T-helper 2 cell treated with Interferon-gamma antibody and Interleukin-4, amounts not matched to agents 100 ng/mL and 5 ng/mL, for 36 hours (primary cell): ENCODE results near the gene FER. TPM values are rescaled to one million over a fixed set of nuclear protein-coding genes. Genes with fewer than 3 reads are reported as not detected.

Source experiments
- intact Hi-C: fragments of 100-400 bp; cut with micrococcal nuclease; formaldehyde crosslinking; loops from one replicate; pipeline ENCODE4 v1.15.1; 2023
- total RNA-seq: library from RNA; stranded (reverse); gene quantifications from 2 replicates; pipeline ENCODE4 v1.2.3, GENCODE V29; 2022

The FER gene
- total RNA-seq, 1 donor from 2014 or later, result 3.4 TPM

DNA sequence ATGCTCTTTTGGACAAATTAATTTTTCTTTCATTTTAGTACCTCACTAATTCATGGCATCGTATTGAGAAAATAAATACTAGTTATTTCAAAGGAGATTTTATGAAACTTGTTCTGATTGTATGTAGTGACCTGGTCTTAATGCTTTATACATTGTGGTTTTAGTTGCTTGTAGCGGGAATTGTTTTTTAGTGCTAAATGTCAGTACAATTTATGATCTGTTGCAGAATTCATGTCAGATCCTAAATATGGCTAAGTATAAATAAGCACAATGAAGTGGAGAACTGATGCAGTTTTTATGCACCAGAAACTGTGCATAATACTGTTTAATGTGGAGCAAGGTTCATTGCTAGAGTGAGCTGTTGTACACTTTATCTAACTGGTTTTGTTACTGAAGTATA, 353.3 kb downstream of the FER start:
- intact Hi-C loops, result no loop called here

DNA sequence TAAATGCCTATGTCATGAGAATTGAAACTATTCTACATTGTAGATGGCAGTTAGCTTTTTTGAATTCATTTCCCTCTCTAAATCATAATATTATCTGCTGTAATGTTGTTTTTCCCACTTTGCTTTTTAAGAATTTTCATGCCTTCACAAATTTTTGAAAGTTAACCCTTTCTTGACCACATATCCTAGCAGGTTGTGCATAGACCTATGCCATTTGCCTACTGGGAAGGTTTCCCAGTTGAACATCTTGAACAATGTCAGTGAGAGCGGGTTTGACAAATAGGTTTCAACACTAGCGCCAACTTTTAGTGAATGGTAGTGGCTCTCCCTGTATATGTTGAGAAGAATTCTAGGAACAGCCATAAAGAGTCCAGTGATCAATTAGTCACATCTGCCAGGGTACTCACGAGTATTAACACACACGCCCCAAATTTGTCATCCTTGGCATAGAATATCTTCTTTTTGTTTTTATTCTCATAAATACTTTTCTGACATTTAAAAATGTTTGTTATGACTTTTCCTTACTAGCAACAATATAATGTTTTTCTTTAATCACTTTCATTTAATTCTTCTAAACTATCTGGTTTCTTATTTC, 354.5 kb downstream of the FER start:
- intact Hi-C loops, result no loop called here

DNA sequence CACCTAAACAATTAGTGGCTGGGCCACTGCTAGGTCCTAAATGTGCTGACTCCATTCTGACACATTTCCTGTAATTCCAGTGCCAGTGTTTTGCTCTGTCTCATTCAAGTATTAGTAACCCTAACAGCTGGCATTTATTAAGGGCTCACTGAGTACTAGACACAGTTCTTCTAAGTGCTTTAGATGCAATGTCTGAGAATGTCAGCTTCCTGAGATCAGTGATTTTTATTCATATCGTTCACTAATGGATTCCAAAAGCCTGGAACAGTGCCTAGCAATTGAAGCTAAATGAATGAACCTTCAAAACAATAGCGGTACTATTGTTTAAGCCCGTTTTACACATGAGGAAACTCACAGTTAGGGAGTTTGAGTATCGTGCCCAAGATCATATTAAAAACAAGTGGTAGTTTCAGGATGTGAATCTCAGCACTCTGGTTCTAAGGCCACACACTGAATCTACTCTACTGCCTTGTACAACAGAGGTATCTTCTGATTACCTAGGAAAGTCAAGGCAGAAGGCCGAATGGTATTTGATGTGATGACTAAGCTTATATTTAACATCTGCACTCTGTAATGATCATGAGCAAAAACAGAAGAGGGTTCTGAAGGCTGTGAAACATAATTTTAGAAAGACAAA, 358.1 kb downstream of the FER start:
- intact Hi-C loops, result no loop called here

DNA sequence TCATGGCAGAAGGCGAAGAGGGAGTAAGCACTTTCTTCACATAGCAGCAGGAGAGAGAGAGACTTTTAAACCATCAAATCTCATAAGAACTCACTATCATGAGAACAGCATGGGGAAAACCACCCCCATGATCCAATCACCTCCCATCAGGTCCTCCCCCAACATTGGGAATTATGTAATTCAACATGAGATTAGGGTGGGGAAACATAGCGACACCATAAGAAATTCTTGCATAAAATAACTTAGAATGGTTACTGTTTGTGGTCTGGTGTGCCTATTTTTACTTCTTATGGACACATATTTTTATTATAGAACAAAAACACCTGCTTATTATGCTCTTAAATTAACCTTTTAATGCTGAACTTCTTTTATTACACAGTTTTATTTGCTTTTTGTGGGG, 364.0 kb downstream of the FER start:
- intact Hi-C loops, result no loop called here

DNA sequence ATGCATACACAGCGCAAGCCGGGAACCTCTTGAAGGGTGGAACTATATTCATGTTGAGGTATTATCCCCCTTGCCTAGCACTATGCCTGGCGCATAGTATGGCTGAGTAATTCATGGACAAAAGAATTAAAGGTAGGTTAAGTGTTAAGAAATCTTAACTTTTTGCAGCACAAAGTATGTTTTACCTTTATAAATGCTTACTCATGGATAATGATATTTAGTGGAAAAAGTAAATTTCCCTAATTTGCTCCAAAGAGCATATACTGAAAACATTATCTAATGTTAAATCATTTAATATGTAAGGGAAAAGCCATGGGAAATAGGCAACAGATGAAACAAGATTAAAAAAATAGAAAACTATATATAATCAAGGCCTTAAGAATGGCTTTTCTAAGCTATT, 365.9 kb downstream of the FER start:
- intact Hi-C loops, result no loop called here

DNA sequence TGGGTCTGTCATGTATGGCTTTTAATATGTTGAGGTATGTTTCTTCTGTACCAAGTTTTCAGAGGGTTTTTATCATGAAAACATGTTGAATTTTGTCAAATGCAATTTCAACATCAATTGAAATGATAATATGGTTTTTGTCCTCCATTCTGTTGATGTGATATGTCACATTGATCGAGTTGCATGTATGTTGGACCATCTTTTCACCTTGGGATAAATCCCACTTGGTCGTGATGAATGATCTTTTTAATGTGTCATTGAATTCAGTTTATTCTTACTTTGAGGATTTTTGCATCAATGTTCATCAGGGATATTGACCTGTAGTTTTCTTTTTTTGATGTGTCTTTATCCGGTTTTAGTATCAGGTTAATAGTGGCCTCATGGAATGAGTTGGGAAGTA, 373.5 kb downstream of the FER start:
- intact Hi-C loops, result no loop called here

DNA sequence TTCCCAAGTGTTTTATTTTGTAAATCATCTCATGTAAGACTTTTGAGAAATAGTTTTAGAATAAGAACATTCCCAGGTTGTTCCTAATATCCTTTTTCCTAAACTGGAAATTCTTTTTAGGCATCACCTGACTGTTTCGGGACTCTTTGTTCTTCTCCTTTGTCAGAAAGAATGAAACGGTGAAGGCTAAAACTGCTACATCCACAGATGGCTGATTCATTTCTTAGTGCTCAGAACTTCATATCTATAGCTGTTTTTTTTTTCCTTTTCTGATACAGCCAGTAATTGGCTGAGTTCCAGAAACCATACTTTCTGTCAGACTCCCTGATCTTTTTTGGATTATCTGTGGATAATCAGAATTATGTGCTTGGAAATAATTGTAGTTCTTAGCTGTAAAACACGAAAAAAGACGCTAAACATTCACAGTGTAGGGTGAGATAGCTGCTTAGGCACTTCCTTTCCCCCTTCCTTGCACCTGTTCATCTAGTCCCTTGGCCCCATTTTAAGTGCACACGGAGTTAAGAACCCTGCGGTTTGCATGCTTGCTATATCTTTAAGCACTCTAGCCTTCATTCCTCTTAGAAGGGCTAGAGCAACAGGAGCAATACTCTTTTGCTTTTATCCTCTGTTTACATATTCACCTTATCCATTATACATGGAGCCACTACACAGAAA, 378.2 kb downstream of the FER start:
- intact Hi-C loops, result no loop called here

DNA sequence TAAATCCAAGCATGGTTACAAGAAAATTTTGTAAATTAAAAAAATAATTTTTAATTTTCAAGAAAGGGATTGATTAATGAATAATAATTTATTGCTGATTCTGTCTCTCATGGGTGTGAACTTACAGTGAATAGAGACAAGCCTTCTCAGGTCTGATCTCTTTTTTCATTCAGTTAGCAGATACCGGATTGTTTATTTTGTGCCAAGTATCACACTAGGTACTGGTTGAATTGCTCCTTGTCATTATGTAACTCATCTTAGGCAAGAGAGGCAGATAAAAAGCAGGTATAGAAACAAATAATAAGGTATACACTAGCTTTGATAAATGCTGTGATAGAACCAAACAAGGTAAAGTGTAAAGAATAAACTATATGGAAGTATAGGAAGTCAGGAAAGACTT, 378.8 kb downstream of the FER start:
- intact Hi-C loops, result no loop called here

DNA sequence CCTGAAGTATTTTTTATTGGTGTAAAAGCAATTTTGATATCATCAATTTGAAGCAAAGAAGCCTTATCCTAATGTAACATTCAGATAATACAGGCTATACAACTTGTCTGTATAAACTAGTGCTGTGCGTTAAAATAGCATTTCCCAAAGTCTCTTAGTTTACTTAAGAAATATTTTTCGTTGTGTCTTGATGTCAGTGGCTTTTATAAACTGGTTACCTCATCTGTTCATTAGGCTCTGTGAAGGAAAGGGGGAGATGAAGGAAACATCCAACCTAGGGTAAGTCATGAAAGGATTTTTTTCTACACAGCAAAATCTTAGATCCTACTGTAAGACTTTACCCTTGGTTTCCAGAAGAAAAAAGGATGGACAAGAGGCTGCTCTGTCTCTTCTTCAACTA, 389.2 kb downstream of the FER start:
- intact Hi-C loops, result no loop called here

DNA sequence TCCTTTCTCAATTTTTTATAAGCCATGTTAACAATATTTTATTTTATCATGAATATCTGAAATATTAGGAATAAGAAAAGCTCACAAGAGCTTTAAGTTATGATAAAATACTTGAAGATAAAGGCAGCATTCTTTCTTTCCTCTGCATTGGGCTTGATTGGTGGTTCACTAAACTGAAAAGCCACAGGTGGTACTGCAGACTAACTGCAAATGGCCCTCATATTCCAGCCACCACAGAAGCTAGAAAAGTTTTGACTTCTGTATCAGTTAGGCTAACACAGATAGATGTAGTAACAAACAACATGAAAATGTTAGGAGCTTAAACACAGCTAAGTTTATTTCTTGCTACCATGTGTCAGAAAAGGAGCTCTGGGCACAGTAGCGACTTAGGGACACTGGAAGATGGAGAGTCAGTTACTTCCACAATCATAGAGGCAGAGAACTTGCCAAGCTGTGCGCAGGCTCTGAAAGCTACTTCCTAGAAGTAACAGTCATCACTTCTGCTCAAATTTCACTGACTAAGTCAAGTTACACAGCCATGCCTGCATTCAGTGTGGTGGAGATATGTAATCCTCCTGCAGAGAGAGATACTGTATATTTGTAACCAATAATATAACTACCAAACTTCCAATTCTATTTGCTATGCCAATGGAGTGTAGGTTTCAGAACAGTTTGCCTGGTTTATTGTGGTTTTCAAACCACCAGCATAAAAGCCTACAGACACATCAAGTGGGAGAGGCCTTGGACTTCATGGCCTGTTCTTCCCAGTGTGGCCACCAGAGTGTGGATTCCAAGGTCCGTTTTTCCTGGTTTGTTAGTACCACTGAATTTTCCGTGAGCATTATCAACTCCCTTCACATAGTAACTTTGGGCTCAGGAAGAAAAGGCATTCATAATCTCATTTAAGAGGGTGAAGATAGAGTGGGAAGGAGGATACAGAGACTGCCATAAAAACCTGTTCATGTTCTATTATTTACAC, 393.8 kb downstream of the FER start:
- intact Hi-C loops, result no loop called here

DNA sequence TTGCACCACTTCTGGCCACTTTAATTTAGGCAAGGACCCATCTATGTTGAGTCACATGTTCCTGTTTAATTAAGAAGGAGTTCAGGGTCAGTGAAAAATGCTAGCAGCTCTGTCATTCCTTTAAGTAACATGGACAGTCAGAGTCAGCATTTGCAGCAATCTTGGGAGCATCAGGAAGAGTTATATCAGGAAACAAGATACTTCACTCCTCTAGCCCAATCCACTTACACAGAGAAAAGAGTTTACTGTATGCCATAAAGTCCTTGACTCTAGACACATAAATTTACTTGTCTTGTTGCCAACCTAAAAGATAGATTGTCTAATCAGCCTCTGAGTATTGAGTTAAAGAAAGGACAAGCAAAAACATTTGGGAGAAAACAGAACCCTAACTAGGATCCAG, 395.3 kb downstream of the FER start:
- intact Hi-C loops, result no loop called here

DNA sequence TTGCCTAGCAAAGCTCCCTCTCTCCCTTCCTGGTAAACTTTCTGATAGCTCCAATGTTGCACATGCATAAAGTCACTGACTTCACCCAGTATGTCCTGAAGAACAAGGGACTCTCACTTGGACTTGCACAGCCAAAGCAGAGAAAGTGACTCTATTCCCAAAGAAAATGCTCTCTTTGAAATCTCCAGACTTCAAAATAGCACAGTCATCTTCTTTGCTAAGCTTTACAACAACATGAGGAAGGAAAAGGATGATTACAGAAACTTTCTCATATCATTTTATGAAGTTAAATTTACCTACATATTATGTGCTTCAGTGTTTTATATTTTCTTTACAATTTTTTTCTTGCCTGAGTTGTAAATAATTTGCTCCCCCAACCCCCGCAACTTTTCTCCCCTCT, 397.4 kb downstream of the FER start:
- intact Hi-C loops, result no loop called here

DNA sequence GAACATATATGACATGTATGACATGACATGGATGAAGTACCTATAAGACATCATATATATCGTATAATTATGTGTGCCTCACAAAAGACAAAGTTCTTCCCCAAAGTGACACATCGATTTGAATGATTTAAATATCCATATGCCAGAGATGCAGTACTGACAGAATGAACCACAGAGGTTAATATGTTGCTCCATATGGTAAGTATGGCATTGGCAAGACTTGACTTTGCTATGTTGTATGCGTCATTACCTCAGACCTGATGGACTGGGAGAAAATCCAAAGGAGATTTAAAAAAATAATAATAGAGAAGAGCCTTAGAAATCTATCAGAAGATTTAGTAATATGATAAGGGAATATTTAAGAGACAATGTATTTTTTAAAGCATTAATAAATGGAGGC, 398.9 kb downstream of the FER start:
- intact Hi-C loops, result no loop called here

DNA sequence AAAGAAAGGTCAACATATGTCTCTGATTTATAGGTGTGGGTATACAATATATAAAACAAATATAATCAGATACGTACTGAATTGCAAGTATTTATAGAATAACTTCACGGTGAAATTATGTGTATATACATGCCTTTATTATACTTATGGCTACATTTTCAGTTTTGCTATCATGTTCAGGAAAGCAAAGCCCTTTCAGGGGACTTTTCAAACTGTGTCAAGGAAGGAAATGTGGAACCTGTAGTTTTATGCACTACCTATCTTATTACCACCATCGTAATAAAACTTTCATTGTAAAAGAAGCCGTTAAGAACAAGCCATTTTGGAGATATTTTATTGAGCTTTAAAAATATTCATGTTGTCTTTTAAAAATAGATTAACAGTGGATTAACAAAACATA, 404.9 kb downstream of the FER start:
- intact Hi-C loops, result no loop called here

DNA sequence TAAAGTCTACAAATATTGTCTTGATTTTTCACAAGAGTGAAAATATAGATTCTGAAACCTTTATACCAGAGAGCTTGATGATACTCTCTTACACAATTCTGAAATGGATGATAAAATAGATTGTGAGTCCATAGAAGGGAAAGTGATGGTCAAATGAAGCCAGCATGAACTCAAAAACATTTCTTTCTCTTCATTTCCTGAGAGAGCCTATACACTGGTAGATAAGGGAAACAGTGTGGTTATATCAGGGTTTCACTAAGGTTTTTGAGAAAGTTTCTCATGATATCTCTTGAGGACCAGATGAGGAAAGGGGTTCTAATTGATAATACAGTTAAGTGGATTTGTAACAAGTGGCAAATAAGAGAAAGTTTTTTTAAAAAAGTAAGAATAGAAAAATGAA, 407.9 kb downstream of the FER start:
- intact Hi-C loops, result no loop called here

DNA sequence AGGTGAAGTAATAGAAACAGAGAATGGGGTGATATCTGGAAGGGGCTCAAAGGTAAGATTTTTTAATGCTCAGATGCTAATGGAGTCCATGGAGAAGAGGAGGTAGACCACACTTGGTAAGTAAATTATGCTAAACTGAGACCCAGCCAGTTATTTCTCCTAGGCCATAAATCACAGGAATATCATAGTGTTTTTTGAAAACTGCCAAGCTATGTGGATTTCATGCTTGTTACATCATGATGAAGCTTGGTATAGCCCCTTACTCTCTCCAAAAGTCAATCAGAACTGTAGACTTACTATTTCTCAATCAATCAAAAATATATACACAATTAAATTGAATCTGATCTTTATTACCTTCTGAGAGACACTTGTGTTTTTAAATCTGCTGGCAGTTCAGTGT, 409.2 kb downstream of the FER start:
- intact Hi-C loops, result no loop called here

DNA sequence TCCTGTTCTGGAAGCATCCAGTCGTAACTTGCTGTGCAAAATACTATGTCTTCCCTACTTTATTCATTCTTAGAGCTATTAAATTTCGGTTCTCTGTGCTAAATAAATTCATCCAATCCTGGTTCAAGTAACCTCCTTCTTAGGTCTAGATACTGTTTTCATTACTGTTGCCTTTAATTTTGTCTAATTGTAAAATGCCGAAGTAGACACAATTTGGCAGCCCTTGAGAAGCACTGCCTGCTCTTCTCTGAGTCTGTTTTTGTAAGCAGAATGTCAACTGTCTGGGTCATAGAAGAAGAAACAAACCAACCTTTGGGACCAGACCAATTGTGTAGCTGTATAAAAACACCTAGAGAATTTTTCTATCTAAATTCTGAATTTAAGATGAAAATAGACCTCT, 412.8 kb downstream of the FER start:
- intact Hi-C loops, result no loop called here

DNA sequence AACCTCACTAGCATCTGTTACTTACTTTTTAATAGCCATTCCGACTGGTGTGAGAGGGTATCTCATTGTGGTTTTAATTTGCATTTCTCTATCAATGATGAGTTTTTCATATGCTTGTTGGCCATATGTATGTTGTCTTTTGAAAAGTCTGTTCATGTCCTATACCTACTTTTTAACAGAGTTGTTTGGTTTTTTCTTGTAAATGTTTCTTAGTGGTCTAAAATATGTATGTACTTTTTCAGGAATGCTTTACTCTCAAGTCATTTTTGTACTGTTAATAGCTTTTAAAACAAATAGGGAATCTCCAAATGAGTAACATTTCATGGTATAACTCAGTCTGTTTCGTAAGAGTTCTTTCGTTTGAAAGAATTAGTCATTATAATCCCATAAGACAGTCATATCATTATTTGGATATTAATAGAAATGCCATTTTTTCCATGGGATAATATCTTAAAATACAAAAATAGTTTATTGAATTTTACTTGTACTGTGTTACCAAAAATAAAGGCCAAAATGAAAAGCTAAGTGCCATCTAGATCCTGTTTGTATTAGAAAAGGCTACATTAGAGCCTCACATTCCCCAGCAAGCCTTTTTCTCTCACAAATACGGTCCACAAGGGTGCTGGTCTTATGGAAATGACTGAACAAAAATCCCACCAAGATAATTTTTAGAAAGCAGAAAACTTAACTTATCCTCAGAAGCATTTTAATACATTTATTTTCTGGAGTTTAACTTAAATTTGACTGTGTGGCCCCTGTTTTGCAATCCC, 414.4 kb downstream of the FER start:
- intact Hi-C loops, result no loop called here

DNA sequence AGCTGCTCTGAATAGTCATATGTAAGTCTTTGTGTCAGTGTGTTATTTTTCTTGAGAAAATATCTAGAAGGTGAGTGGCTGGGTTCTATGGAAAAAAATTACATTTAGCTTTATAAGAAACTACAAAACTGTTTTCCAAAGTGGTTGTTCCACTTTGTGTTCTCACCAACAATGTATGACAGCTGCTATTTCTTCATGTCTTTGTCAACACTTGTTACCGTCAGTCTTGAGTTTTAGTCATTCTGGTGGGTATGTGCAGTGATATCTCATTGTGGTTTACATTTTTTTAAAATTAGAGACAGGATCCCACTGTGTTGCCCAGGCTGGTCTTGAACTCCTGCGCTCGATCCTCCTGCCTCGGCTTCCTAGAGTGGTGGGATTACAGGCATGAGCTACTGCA, 415.6 kb downstream of the FER start:
- intact Hi-C loops, result no loop called here

DNA sequence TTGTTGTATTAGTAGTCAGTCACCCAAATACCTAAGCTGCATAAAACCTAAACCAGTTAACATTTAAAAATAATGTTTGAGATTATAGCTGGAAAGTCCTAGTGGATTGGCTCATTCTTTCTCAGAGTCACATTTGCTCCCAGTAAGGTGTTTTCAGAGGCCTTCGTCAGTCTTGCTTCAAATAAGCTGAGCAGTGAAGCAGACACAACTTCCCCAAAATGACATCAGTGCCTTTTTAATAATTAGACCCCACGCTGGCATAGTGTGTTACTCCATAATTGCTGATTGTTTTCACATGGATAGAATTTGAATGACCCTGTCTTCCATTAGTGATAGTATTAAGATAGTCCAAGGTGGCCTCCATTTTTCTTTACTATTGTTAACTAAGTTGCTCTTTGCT, 416.3 kb downstream of the FER start:
- intact Hi-C loops, result no loop called here

DNA sequence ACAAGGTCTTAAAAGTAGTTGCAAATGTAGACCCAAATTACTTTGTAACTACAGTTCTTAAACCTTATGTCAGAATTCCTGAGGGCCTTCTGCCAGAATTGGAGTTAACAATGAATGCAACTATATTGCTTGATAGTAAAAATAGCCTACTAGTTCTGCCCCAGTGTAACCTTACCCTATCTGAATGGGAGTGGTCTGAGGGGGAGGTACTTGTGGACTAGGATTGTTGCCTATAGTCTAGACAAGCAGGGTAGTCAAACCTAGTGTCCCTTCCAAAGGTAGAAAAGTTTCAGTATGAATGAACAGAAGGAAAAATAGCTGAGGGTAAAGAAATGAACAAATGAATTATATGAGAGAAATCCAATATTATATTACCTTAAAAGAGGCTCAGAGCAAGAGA, 419.9 kb downstream of the FER start:
- intact Hi-C loops, result no loop called here
